Muscle layer of duodenum (tissue), 2 donors: ENCODE measurements around the gene BEST2.
"Not testable (repeated sequence)": the region's sequence is repeated elsewhere in the genome, so short reads cannot be mapped to it uniquely, and the experiment has no call there.

Experiments used
- H3K27ac ChIP-seq: one replicate; pipeline ENCODE4 v1.7.0; 2013; ENCODE audit warnings: mild to moderate bottlenecking, low read length
- H3K27me3 ChIP-seq: one replicate; pipeline ENCODE4 v1.7.0; 2013; ENCODE audit warnings: low read depth, mild to moderate bottlenecking, control low read depth, low read length
- H3K36me3 ChIP-seq, 2 donors: one replicate each; pipeline ENCODE4 v1.7.0; 2013; ENCODE audit warnings: low read length in 2 of 2, control low read depth in 1 of 2, mild to moderate bottlenecking in 1 of 2; ENCODE audit not compliant: insufficient read depth in 2 of 2, control insufficient read depth in 1 of 2
- H3K4me1 ChIP-seq, 2 donors: one replicate each; pipeline ENCODE4 v1.7.0; 2013; ENCODE audit warnings: low read length in 2 of 2, mild to moderate bottlenecking in 2 of 2, control low read depth in 1 of 2, moderate library complexity in 1 of 2; ENCODE audit not compliant: insufficient read depth in 2 of 2, control insufficient read depth in 1 of 2
- H3K4me3 ChIP-seq, 2 donors: one replicate each; pipeline ENCODE4 v1.7.0; 2013; ENCODE audit warnings: low read length in 2 of 2, low read depth in 1 of 2, mild to moderate bottlenecking in 1 of 2
- H3K9me3 ChIP-seq, 2 donors: one replicate each; pipeline ENCODE4 v1.7.0; 2013; ENCODE audit warnings: low read length in 2 of 2, control low read depth in 1 of 2, mild to moderate bottlenecking in 1 of 2; ENCODE audit not compliant: control insufficient read depth in 1 of 2
- donor health status: healthy.

Gene BEST2

DNA sequence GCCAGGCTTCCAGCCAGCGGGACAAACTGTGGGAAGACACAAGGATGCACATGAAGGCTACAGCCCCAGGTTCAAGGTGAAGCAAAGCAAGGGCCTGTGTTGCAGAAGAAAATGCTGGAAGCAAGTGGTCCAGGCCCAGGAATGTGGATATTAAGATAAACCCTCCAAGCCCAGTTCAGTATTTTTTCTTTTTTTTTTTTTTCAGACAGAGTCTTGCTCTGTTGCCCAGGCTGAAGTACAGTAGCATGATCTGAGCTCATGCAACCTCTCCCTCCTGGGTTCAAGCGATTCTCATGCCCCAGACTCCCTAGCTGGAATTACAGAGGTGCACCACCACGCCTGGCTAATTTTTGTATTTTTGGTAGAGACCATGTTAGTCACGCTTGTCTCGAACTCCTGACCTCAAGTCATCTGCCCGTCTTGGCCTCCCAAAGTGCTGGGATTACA is 45.6 kb downstream of the BEST2 start:
- Histone ChIP-seq H3K27me3 (no peaks in the 10 kb centered on the region), H3K27ac (no peak overlapping the region), H3K36me3 (peaks cover 0 to 9% of the 10 kb centered on the region in 2 donors), H3K4me3 (no peak overlapping the region), H3K9me3 (no peaks in the 10 kb centered on the region), H3K4me1 (peaks cover 11 to 30% of the 10 kb centered on the region in 2 donors)

DNA sequence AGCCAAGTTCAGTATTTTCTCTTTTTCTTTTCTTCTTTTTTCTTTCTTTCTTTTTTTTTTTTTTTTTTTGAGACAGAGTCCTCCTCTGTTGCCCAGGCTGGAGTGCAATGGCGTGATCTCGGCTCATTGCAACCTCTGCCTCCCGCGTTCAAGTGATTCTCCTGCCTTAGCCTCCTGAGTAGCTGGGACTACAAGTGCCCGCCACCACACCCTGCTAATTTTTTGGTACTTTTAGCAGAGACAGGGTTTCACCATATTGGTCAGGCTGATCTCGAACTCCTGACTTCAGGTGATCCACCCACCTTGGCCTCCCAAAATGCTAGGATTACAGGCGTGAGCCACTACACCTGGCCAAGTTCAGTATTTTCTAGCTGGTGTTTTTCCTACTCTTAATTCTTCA is 46.0 kb downstream of the BEST2 start:
- not testable (repeated sequence) for H3K36me3 ChIP-seq, H3K27me3 ChIP-seq, H3K4me3 ChIP-seq, H3K27ac ChIP-seq, H3K9me3 ChIP-seq
- H3K4me1 ChIP-seq: peaks cover 11 to 35% of the 10 kb centered on the region in 2 donors

DNA sequence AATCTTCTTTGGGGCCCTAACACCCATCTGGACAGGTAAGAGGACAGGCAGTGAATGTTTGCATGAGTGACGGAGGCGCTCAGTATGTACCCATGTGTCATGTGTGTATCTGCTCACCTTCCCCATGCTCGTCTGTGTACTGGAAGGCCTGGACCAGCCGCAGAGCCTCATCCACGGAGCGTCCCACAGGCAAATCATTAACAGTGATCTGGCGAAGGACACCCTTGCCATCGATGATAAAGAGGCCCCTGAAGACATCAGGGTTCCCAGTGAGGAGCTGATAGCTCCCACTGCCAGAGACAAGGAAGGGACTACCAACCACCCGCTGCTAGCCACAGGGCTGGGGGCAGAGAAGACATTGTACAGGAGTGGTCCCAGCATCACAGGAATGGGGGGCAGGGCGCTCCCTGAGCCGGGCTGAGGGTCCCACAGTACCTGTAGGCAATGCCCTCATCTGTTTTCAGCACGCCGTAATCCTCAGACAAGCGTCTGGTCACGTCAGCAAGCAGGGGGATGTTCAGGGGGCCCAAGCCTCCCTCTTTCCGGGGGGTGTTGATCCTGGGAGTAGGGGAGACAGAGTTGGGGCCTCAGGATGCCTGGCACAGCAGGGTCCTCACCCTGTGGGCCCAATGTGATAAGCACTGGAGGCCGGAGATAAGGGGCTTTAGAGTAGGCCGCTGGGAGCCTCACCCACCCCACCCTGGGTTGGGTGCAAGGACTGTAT is 48.3 kb downstream of the BEST2 start:
- H3K9me3 ChIP-seq: no peaks in the 10 kb centered on the region
- peaks cover 11 to 36% of the 10 kb centered on the region in 2 donors for H3K4me1 ChIP-seq
- H3K36me3 ChIP-seq: peaks cover 0 to 9% of the 10 kb centered on the region in 2 donors
- peak overlapping the region in 1 of 2 donors; percentile 96 for H3K4me3 ChIP-seq
- H3K27me3 ChIP-seq: no peaks in the 10 kb centered on the region
- no peak overlapping the region for H3K27ac ChIP-seq

- Histone ChIP-seq H3K4me3 (peak overlapping the region; percentile 83 to 96), H3K36me3 (peaks cover 0 to 9% of the 10 kb centered on the region in 2 donors), H3K4me1 (peaks cover 11 to 36% of the 10 kb centered on the region in 2 donors), H3K9me3 (no peaks in the 10 kb centered on the region), H3K27me3 (no peaks in the 10 kb centered on the region), H3K27ac (no peak overlapping the region)
These were observed 48.8 kb downstream of the BEST2 start for GRCh38 chr19:12800466-12800770.

- Histone ChIP-seq H3K27ac (peak overlapping the region; percentile 31), H3K27me3 (no peaks in the 10 kb centered on the region), H3K4me3 (peak overlapping the region; percentile 83 to 96), H3K9me3 (no peaks in the 10 kb centered on the region), H3K4me1 (peaks cover 8 to 32% of the 10 kb centered on the region in 2 donors), H3K36me3 (peaks cover 0 to 9% of the 10 kb centered on the region in 2 donors)
These were observed 49.4 kb downstream of the BEST2 start for GRCh38 chr19:12800923-12801465.

DNA sequence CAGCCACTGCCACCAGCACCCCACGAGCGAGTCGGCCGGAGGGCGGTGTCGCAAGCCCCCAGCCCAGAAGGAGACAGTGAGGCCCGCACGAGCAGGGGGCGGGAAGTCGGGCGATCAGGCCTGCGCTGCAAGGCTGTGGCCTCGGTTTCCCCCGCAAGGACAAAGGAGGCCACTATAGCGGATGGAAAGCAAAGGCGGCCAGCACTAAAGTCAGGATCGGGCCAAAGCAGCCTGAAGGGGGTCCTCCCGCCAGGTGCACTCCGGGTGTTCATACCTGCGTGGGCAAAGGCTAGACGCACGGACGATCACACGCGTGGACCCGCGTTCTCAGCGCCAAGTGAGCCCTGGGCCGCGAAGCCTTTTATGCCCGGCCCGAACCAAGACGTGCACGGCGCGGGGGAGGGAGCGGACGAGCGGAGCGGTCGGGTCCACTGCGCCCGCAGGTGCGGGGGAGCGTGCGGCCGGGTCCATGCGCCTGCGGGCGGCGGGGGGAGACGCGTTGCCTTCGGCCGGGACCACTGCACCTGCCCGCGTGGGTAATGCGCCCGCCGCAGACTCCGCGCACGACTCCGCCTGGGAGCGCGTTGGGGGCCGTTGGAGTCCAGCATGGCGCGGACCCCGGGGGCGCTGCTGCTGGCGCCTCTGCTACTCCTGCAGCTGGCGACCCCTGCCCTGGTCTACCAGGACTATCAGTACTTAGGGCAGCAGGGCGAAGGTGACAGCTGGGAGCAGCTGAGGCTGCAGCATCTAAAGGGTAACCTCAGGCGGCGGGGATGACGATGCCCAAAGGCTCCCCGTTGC is 50.1 kb downstream of the BEST2 start, which contains the start of the genes PRDX2 and THSD8:
TSS of gene PRDX2 (minus strand) at position 335 of the 801 bp plus-strand sequence. CDS start 539 bp downstream, outside the sequence.
TSS of gene THSD8 (plus strand) at position 604 of the 801 bp plus-strand sequence. CDS start at position 607, 3 bp downstream.
- Histone ChIP-seq H3K27me3 (no peaks in the 10 kb centered on the region), H3K27ac (peak within 1 kb of the TSS; percentile 31), H3K9me3 (no peaks in the 10 kb centered on the region), H3K4me3 (peak within 1 kb of the TSS; percentile 83 to 96), H3K36me3 (peaks cover 0 to 9% of the 10 kb centered on the region in 2 donors), H3K4me1 (peaks cover under 1 to 29% of the 10 kb centered on the region in 2 donors)

- Histone ChIP-seq H3K4me1 (peaks cover 0 to 37% of the 10 kb centered on the region in 2 donors), H3K27ac (no peak overlapping the region), H3K9me3 (no peaks in the 10 kb centered on the region), H3K27me3 (no peaks in the 10 kb centered on the region), H3K4me3 (peak overlapping the region; percentile 83 to 96), H3K36me3 (peaks cover 0 to 9% of the 10 kb centered on the region in 2 donors)
These were observed 50.9 kb downstream of the BEST2 start for GRCh38 chr19:12802267-12803106.

DNA sequence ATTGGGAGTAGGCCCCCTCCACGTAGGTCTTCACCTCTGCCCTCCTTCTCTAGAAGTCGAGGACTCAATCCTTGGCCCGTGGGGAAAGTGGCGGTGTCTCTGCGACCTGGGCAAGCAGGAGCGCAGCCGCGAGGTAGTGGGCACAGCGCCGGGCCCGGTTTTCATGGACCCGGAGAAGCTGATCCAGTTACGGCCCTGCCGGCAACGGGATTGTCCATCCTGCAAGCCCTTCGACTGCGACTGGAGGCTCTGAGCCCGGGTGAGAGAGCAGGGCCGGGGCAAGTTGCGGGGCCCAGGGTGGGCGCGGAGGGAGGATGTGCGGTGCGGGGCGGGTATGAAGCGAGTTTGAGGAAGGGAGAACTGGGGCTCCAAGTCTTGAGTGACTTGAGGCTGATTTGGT is 52.5 kb downstream of the BEST2 start:
- no peaks in the 10 kb centered on the region for H3K27me3 ChIP-seq
- no peaks in the 10 kb centered on the region for H3K9me3 ChIP-seq
- H3K4me1 ChIP-seq: peaks cover 0 to 37% of the 10 kb centered on the region in 2 donors
- no peak overlapping the region for H3K27ac ChIP-seq
- H3K36me3 ChIP-seq: peaks cover 0 to 9% of the 10 kb centered on the region in 2 donors
- H3K4me3 ChIP-seq: no peak overlapping the region

- H3K36me3 ChIP-seq: no peaks in the 10 kb centered on the region
- no peaks in the 10 kb centered on the region for H3K27me3 ChIP-seq
- H3K4me3 ChIP-seq: peak within 1 kb of the TSS; percentile 76 to 81
- peaks cover 0 to 22% of the 10 kb centered on the region in 2 donors for H3K4me1 ChIP-seq
- no peaks in the 10 kb centered on the region for H3K9me3 ChIP-seq
- peak within 1 kb of the TSS; percentile 29 for H3K27ac ChIP-seq
These were observed 54.9 kb downstream of the BEST2 start, which contains the start of gene RNASEH2A for GRCh38 chr19:12806242-12807081. Gene RNASEH2A (plus strand): TSS chr19:12806584. CDS start chr19:12806674, 90 bp downstream.
